Measurements from ENCODE around the gene RPS18. TPM values are rescaled to one million over a fixed set of nuclear protein-coding genes. Genes with fewer than 3 reads are reported as not detected.
A peak's percentile ranks its signal among the peaks of the same experiment; 100 is the strongest.
"Not testable (repeated sequence)": the region's sequence is repeated elsewhere in the genome, so short reads cannot be mapped to it uniquely, and the experiment has no call there.

Gene RPS18
- total RNA-seq (1,000 to 10,000 TPM; 1,052 to 2,464 (median 1,700) TPM), polyA plus RNA-seq (1,000 to 10,000 TPM; 2,817 to 3,510 TPM)

GRCh38 chr6:33271468-33272274, at the start of gene RPS18, which contains the start of gene VPS52:
RPS18 (plus strand) TSS chr6:33272075; CDS start chr6:33272120, 45 bp downstream.
VPS52 (minus strand) TSS chr6:33271876; CDS start chr6:33271675, 201 bp downstream.
- Histone ChIP-seq H3K4me3 (peak within 1 kb of the TSS; percentile 75 to 89 (median 82)), H3K4me1 (peaks cover 22 to 32% (median 23%) of the 10 kb centered on the region in 3 donors), H3K27me3 (no peaks in the 10 kb centered on the region), H3K27ac (peak within 1 kb of the TSS; percentile 81 to 93 (median 92)), H3K36me3 (peaks cover 0 to 41% (median 30%) of the 10 kb centered on the region in 3 donors), H3K9me3 (no peaks in the 10 kb centered on the region)
- TF ChIP-seq CTCF (IDR thresholded peaks at IDR 0.05) = no peak
- WGBS, 2 donors = 0 to 1% methylated on average over 48 of the region's 48 CpGs
- FAIRE-seq = peak; percentile 59
- intact Hi-C loops (cut with DNase I) = no loop called here
- ATAC-seq = peak; percentile 94 to 96 (median 95)
- DNase-seq = peak; percentile 87 to 96 (median 94)

GRCh38 chr6:33226503-33227120, 45.3 kb upstream of the RPS18 start:
- DNase-seq; H3K27ac ChIP-seq; H3K9me3 ChIP-seq; intact Hi-C loops (cut with DNase I); FAIRE-seq; H3K4me1 ChIP-seq; ATAC-seq; H3K4me3 ChIP-seq; H3K27me3 ChIP-seq; H3K36me3 ChIP-seq: not testable (repeated sequence)
- WGBS, 2 donors = 43 to 49% methylated on average over 13 to 14 of the region's 14 CpGs

- DNase-seq (no peak), ATAC-seq (no peak), FAIRE-seq (no peak)
- intact Hi-C loops (cut with DNase I) = loop anchor here in 2 of 3 donors (10.0 kb wide), 2 partner anchors 70 to 230 kb away; partner anchors contain the start of gene HLA-DOA (in 1 of the 2)
- H3K4me3 ChIP-seq = no peak overlapping the region
- H3K36me3 ChIP-seq = no peaks in the 10 kb centered on the region
- H3K9me3 ChIP-seq = no peaks in the 10 kb centered on the region
- no peaks in the 10 kb centered on the region for H3K27me3 ChIP-seq
- no peak overlapping the region for H3K27ac ChIP-seq
- H3K4me1 ChIP-seq = no peaks in the 10 kb centered on the region
- WGBS, 2 donors = 24 to 26% methylated on average over 6 of the region's 6 CpGs
- TF ChIP-seq CTCF (IDR thresholded peaks at IDR 0.05) = no peak
Observed at GRCh38 chr6:33235221-33235634, 36.6 kb upstream of the RPS18 start.

GRCh38 chr6:33236328-33236727, 35.5 kb upstream of the RPS18 start:
- intact Hi-C loops (cut with DNase I) = loop anchor here in 2 of 3 donors (10.0 kb wide), 2 partner anchors 72 to 232 kb away; partner anchors contain the start of gene HLA-DOA (in 1 of the 2)

More at GRCh38 chr6:33236328-33236727, 35.5 kb upstream of the RPS18 start:
- Histone ChIP-seq H3K9me3 (no peaks in the 10 kb centered on the region), H3K36me3 (no peaks in the 10 kb centered on the region), H3K27ac (no peak overlapping the region), H3K27me3 (no peaks in the 10 kb centered on the region), H3K4me3 (no peak overlapping the region), H3K4me1 (no peaks in the 10 kb centered on the region)
- no peak for DNase-seq
- TF ChIP-seq CTCF (IDR thresholded peaks at IDR 0.05) = no peak
- ATAC-seq = no peak
- no peak for FAIRE-seq
